Measurements from ENCODE around the gene MIDN. TPM values are rescaled to one million over a fixed set of nuclear protein-coding genes. Genes with fewer than 3 reads are reported as not detected.

Gene MIDN
- total and polyA plus RNA-seq, 12 donors: 8.6 to 189 (median 59.9) TPM

GRCh38 chr19:1274852-1275259 is 26.5 kb downstream of the MIDN start:
- DNase-seq: peak in 1 of 7 donors; percentile 47
- Histone ChIP-seq H3K27ac (peak overlapping the region; percentile 51 to 99 (median 98)), H3K9me3 (replicated peaks in 1 of 3) (no peaks in the 10 kb centered on the region), H3K36me3 (replicated peaks in 1 of 2) (peaks cover 0 to 64% of the 10 kb centered on the region in 2 donors), H3K4me1 (replicated peaks in 1 of 2) (peaks cover 46 to 63% of the 10 kb centered on the region in 2 donors), H3K4me3 (peak overlapping the region in 2 of 4 donors; percentile 17 to 78), H3K27me3 (no peaks in the 10 kb centered on the region)
- intact Hi-C loops (cut with DNase I): loop anchor here in 1 of 2 donors (10.0 kb wide), 1 partner anchor 160 kb away; the partner anchor contains the start of gene RPS15
- WGBS, 4 donors: 20 to 54% (median 33%) methylated on average over 5 to 44 of the region's 44 CpGs
- TF ChIP-seq CTCF (IDR thresholded peaks at IDR 0.05) (no peak), POLR2A (IDR thresholded peaks at IDR 0.05) (no peak)

GRCh38 chr19:1275260-1275975 is 27.0 kb downstream of the MIDN start, which contains the start of gene FAM174C:
FAM174C (plus strand) TSS chr19:1275530; CDS start chr19:1275550, 20 bp downstream.
- Histone ChIP-seq H3K36me3 (replicated peaks in 1 of 2) (peaks cover 0 to 64% of the 10 kb centered on the region in 2 donors), H3K4me3 (peak within 1 kb of the TSS in 2 of 4 donors; percentile 31 to 78), H3K27me3 (no peaks in the 10 kb centered on the region), H3K4me1 (replicated peaks in 1 of 2) (peaks cover 40 to 58% of the 10 kb centered on the region in 2 donors), H3K27ac (peak within 1 kb of the TSS; percentile 51 to 99 (median 98)), H3K9me3 (replicated peaks in 1 of 3) (no peaks in the 10 kb centered on the region)
- peak; percentile 95 to 98 (median 97) for DNase-seq
- intact Hi-C loops (cut with DNase I): loop anchor here in 1 of 2 donors (10.0 kb wide), 1 partner anchor 159 kb away; the partner anchor contains the start of gene RPS15
- peak in 2 of 6 experiments; percentile 3 to 23 for TF ChIP-seq CTCF (IDR thresholded peaks at IDR 0.05)
- peak; percentile 70 to 74 for TF ChIP-seq POLR2A (IDR thresholded peaks at IDR 0.05)
- 0% methylated on average over 8 to 92 of the region's 98 CpGs; no CpG with 5 or more reads in 1 of the 4 donors for WGBS, 4 donors

GRCh38 chr19:1275976-1276627 is 27.7 kb downstream of the MIDN start:
- H3K9me3 ChIP-seq (replicated peaks in 1 of 3): no peaks in the 10 kb centered on the region
- no peaks in the 10 kb centered on the region for H3K27me3 ChIP-seq
- H3K27ac ChIP-seq: peak overlapping the region; percentile 3 to 99 (median 98)
- H3K4me3 ChIP-seq: peak overlapping the region in 2 of 4 donors; percentile 31 to 78
- H3K36me3 ChIP-seq (replicated peaks in 1 of 2): peaks cover 0 to 58% of the 10 kb centered on the region in 2 donors
- 10 to 44% (median 11%) methylated on average over 9 to 43 of the region's 43 CpGs for WGBS, 4 donors
- peaks cover 33 to 51% of the 10 kb centered on the region in 2 donors for H3K4me1 ChIP-seq (replicated peaks in 1 of 2)
- DNase-seq: peak in 1 of 7 donors; percentile 50
- intact Hi-C loops (cut with DNase I): loop anchor here in 1 of 2 donors (10.0 kb wide), 1 partner anchor 159 kb away; the partner anchor contains the start of gene RPS15
- TF ChIP-seq CTCF (IDR thresholded peaks at IDR 0.05) (no peak), POLR2A (IDR thresholded peaks at IDR 0.05) (no peak)

GRCh38 chr19:1276628-1277022 is 28.2 kb downstream of the MIDN start:
- no peaks in the 10 kb centered on the region for H3K27me3 ChIP-seq
- 68 to 81% (median 74%) methylated on average over 10 of the region's 10 CpGs for WGBS, 4 donors
- intact Hi-C loops (cut with DNase I): loop anchor here in 1 of 2 donors (10.0 kb wide), 1 partner anchor 158 kb away; the partner anchor contains the start of gene RPS15
- peak in 4 of 7 donors; percentile 42 to 73 (median 48) for DNase-seq
- H3K9me3 ChIP-seq (replicated peaks in 1 of 3): no peaks in the 10 kb centered on the region
- peaks cover 28 to 46% of the 10 kb centered on the region in 2 donors for H3K4me1 ChIP-seq (replicated peaks in 1 of 2)
- peaks cover 0 to 52% of the 10 kb centered on the region in 2 donors for H3K36me3 ChIP-seq (replicated peaks in 1 of 2)
- peak overlapping the region in 1 of 4 donors; percentile 78 for H3K4me3 ChIP-seq
- TF ChIP-seq CTCF (IDR thresholded peaks at IDR 0.05): no peak
- H3K27ac ChIP-seq: peak overlapping the region in 3 of 5 donors; percentile 13 to 99 (median 98)

Data from adrenal gland (tissue), 12 donors.